PC-3 (cell line): ENCODE results near the gene KDM4C. TPM values are rescaled to one million over a fixed set of nuclear protein-coding genes. Genes with fewer than 3 reads are reported as not detected.

Experiments
- ATAC-seq: fragments of 200-7000 bp; cut with Tn5 transposase; 2 replicates; pipeline ENCODE4 v1.9.1; 2020; ENCODE audit warnings: mild to moderate bottlenecking, moderate library complexity
- BruUV-seq: library from RNA; stranded (reverse); fragments of 400-500 nt; replicated peaks from 2 replicates; lab custom pipeline; 2021; lab: Mats Ljungman, UMichigan
- CTCF ChIA-PET: fragments of 300-600 bp; sonication (Branson Sonifier 250); formaldehyde crosslinking; loops from one replicate; lab custom pipeline; 2022; ENCODE audit warnings: antibody characterized with exemption; lab: Charles Lee
- POLR2A ChIA-PET: fragments of 300-600 bp; sonication (Branson Sonifier 250); formaldehyde crosslinking; loops from one replicate; lab custom pipeline; 2022; ENCODE audit warnings: antibody characterized with exemption; ENCODE audit not compliant: unreplicated experiment; lab: Charles Lee
- DNase-seq: peaks from one replicate; pipeline ENCODE4 v3.0.0-alpha.2; 2015
- H2AFZ ChIP-seq: fragments of 300-600 bp; sonication (generic); 2 replicates; pipeline ENCODE4 v1.6.0; 2016; ENCODE audit warnings: antibody characterized with exemption, low read length
- H3F3A ChIP-seq: fragments of 300-600 bp; sonication (generic); one replicate; pipeline ENCODE4 v1.6.0; 2017; ENCODE audit warnings: antibody characterized with exemption, low read length, control low read depth, mild to moderate bottlenecking; ENCODE audit not compliant: unreplicated experiment
- H3K27ac ChIP-seq: fragments of 300-600 bp; sonication (generic); 2 replicates; pipeline ENCODE4 v1.5.1; 2016; ENCODE audit warnings: mild to moderate bottlenecking, low read length
- H3K27me3 ChIP-seq: fragments of 300-600 bp; sonication (generic); 2 replicates; pipeline ENCODE4 v1.6.1; 2016; ENCODE audit warnings: low read length, mixed read lengths
- H3K36me3 ChIP-seq: fragments of 300-600 bp; sonication (generic); 2 replicates; pipeline ENCODE4 v1.6.1; 2016; ENCODE audit warnings: low read depth, mixed run types, low read length, mixed read lengths
- H3K4me1 ChIP-seq: fragments of 300-600 bp; sonication (generic); 2 replicates; pipeline ENCODE4 v1.5.1; 2016; ENCODE audit warnings: low read length; ENCODE audit not compliant: insufficient read depth
- H3K4me2 ChIP-seq: fragments of 300-600 bp; sonication (generic); 2 replicates; pipeline ENCODE4 v1.6.0; 2016; ENCODE audit warnings: low read length
- H3K4me3 ChIP-seq: fragments of 300-600 bp; sonication (generic); 2 replicates; pipeline ENCODE4 v1.5.1; 2016; ENCODE audit warnings: mild to moderate bottlenecking, low read length, mixed read lengths
- H3K79me2 ChIP-seq: fragments of 300-600 bp; sonication (generic); 2 replicates; pipeline ENCODE4 v1.6.1; 2017; ENCODE audit warnings: low read length, mixed read lengths
- H3K9ac ChIP-seq: fragments of 300-600 bp; sonication (generic); 2 replicates; pipeline ENCODE4 v1.6.0; 2016; ENCODE audit warnings: mild to moderate bottlenecking, low read length
- H3K9me2 ChIP-seq: fragments of 300-600 bp; sonication (generic); replicated peaks from 2 replicates; pipeline ENCODE4 v1.6.1; 2016; ENCODE audit warnings: mixed run types, low read length, mixed read lengths
- H3K9me3 ChIP-seq: fragments of 300-600 bp; sonication (generic); 2 replicates; pipeline ENCODE4 v1.6.1; 2016; ENCODE audit warnings: low read length, mixed read lengths
- H4K20me1 ChIP-seq: fragments of 300-600 bp; sonication (generic); 2 replicates; pipeline ENCODE4 v1.6.1; 2016; ENCODE audit warnings: low read length, mixed read lengths
- CTCF ChIP-seq: fragments of 300-600 bp; sonication (generic); conservative IDR thresholded peaks from 2 replicates; pipeline ENCODE4 v1.5.1; 2017; ENCODE audit warnings: antibody characterized with exemption, low read depth, mild to moderate bottlenecking, low read length
- EZH2 ChIP-seq: fragments of 300-600 bp; sonication (generic); IDR thresholded peaks from one replicate; pipeline ENCODE4 v1.6.1; 2017; ENCODE audit warnings: antibody characterized with exemption, mild to moderate bottlenecking, low read length; ENCODE audit not compliant: unreplicated experiment
- EZH2phosphoT487 ChIP-seq: fragments of 300-600 bp; sonication (generic); IDR thresholded peaks from 2 replicates; pipeline ENCODE4 v1.6.1; 2018; ENCODE audit warnings: mild to moderate bottlenecking, antibody characterized with exemption, low read length, borderline replicate concordance
- intact Hi-C: fragments of 100-400 bp; cut with micrococcal nuclease; formaldehyde crosslinking; loops from 2 replicates; pipeline ENCODE4 v1.9.0; 2023
- total RNA-seq: library from RNA; depleted of rRNA; stranded (reverse); fragments of >200 nt; gene quantifications from 2 replicates; pipeline ENCODE4 v1.2.3, GENCODE V29; 2014

The KDM4C gene
- total RNA-seq, 1 experiment from 2014 or later: 27.0 TPM

GRCh38 chr9:6884101-6884500, 126.3 kb downstream of the KDM4C start:
- no peaks in the 10 kb centered on the region for H3F3A ChIP-seq

GRCh38 chr9:6884990-6885389, 127.2 kb downstream of the KDM4C start:
- CTCF ChIA-PET: no interaction called here
- intact Hi-C loops: no loop called here

More at GRCh38 chr9:6884101-6884500, 126.3 kb downstream of the KDM4C start:
- no TSS peak for BruUV-seq
- no peaks in the 10 kb centered on the region for H3K9me2 ChIP-seq
- no peak overlapping the region for H3K27ac ChIP-seq
- intact Hi-C loops: no loop called here
- DNase-seq: no peak
- TF ChIP-seq EZH2 (no peak), EZH2phosphoT487 (no peak), CTCF (no peak)
- no peaks in the 10 kb centered on the region for H3K9me3 ChIP-seq
- H3K79me2 ChIP-seq: no peaks in the 10 kb centered on the region
- no peak overlapping the region for H3K4me3 ChIP-seq
- ChIA-PET CTCF (no interaction called here), POLR2A (no interaction called here)
- H4K20me1 ChIP-seq: no peaks in the 10 kb centered on the region
- ATAC-seq: no peak
- no peak overlapping the region for H3K9ac ChIP-seq
- no peak overlapping the region for H2AFZ ChIP-seq
- H3K4me2 ChIP-seq: no peak overlapping the region
- no peaks in the 10 kb centered on the region for H3K4me1 ChIP-seq
- no peaks in the 10 kb centered on the region for H3K36me3 ChIP-seq
- no peaks in the 10 kb centered on the region for H3K27me3 ChIP-seq

GRCh38 chr9:6887051-6887450, 129.3 kb downstream of the KDM4C start:
- no peaks in the 10 kb centered on the region for H4K20me1 ChIP-seq
- TF ChIP-seq EZH2phosphoT487 (no peak), EZH2 (no peak), CTCF (no peak)
- no peaks in the 10 kb centered on the region for H3K27me3 ChIP-seq
- no peak overlapping the region for H3K9ac ChIP-seq
- H2AFZ ChIP-seq: no peak overlapping the region
- BruUV-seq: no TSS peak
- H3K4me1 ChIP-seq: no peaks in the 10 kb centered on the region
- no peak for DNase-seq
- POLR2A ChIA-PET: no interaction called here
- no peaks in the 10 kb centered on the region for H3K79me2 ChIP-seq
- intact Hi-C loops: no loop called here
- no peaks in the 10 kb centered on the region for H3K36me3 ChIP-seq
- CTCF ChIA-PET: no interaction called here
- H3K4me3 ChIP-seq: no peak overlapping the region
- H3K4me2 ChIP-seq: no peak overlapping the region
- H3K9me3 ChIP-seq: no peaks in the 10 kb centered on the region
- no peaks in the 10 kb centered on the region for H3K9me2 ChIP-seq
- H3F3A ChIP-seq: no peaks in the 10 kb centered on the region
- no peak for ATAC-seq
- H3K27ac ChIP-seq: no peak overlapping the region

More at GRCh38 chr9:6884990-6885389, 127.2 kb downstream of the KDM4C start:
- no peak overlapping the region for H3K9ac ChIP-seq
- no peaks in the 10 kb centered on the region for H3K27me3 ChIP-seq
- no peaks in the 10 kb centered on the region for H3K9me3 ChIP-seq
- H3K27ac ChIP-seq: no peak overlapping the region
- POLR2A ChIA-PET: no interaction called here
- H3K79me2 ChIP-seq: no peaks in the 10 kb centered on the region
- H3K4me2 ChIP-seq: no peak overlapping the region
- H4K20me1 ChIP-seq: no peaks in the 10 kb centered on the region
- ATAC-seq (no peak), DNase-seq (no peak)
- no TSS peak for BruUV-seq
- no peaks in the 10 kb centered on the region for H3F3A ChIP-seq
- H3K36me3 ChIP-seq: no peaks in the 10 kb centered on the region
- H2AFZ ChIP-seq: no peak overlapping the region
- H3K9me2 ChIP-seq: no peaks in the 10 kb centered on the region
- TF ChIP-seq CTCF: no peak
- no peaks in the 10 kb centered on the region for H3K4me1 ChIP-seq
- H3K4me3 ChIP-seq: no peak overlapping the region
